HG02852 (cell line): ENCODE data around the gene TMPRSS12.
"Not testable (repeated sequence)": the region's sequence is repeated elsewhere in the genome, so short reads cannot be mapped to it uniquely, and the experiment has no call there.

ENCODE experiments used
- ATAC-seq: cut with Tn5 transposase; IDR thresholded peaks from one replicate; pipeline ENCODE4 v1.9.1; 2021; ENCODE audit warnings: mild to moderate bottlenecking, moderate library complexity; ENCODE audit not compliant: unreplicated experiment

The TMPRSS12 gene

GRCh38 chr12:50855218-50855617, 12.5 kb downstream of the TMPRSS12 start:
- not testable (repeated sequence) for ATAC-seq

- ATAC-seq: not testable (repeated sequence)
Observed at GRCh38 chr12:50855679-50856078, 13.0 kb downstream of the TMPRSS12 start.

GRCh38 chr12:50859621-50860310, 17.0 kb downstream of the TMPRSS12 start:
- ATAC-seq: no peak

GRCh38 chr12:50862316-50862715, 19.6 kb downstream of the TMPRSS12 start:
- no peak for ATAC-seq

GRCh38 chr12:50865266-50865665, 22.5 kb downstream of the TMPRSS12 start:
- ATAC-seq: no peak

GRCh38 chr12:50868881-50869280, 26.2 kb downstream of the TMPRSS12 start:
- not testable (repeated sequence) for ATAC-seq

GRCh38 chr12:50882563-50882962, 39.8 kb downstream of the TMPRSS12 start:
- no peak for ATAC-seq

GRCh38 chr12:50887191-50887590, 44.5 kb downstream of the TMPRSS12 start:
- no peak for ATAC-seq

- ATAC-seq: no peak
Observed at GRCh38 chr12:50888666-50889065, 45.9 kb downstream of the TMPRSS12 start.

- ATAC-seq: no peak
Observed at GRCh38 chr12:50894241-50894640, 51.5 kb downstream of the TMPRSS12 start.

GRCh38 chr12:50901685-50902113, 59.0 kb downstream of the TMPRSS12 start:
- no peak for ATAC-seq

- not testable (repeated sequence) for ATAC-seq
Observed at GRCh38 chr12:50908479-50908878, 65.8 kb downstream of the TMPRSS12 start.

GRCh38 chr12:50912361-50912760, 69.6 kb downstream of the TMPRSS12 start:
- ATAC-seq: not testable (repeated sequence)

- ATAC-seq: no peak
Observed at GRCh38 chr12:50913224-50913623, 70.5 kb downstream of the TMPRSS12 start.

GRCh38 chr12:50914872-50915484, 72.3 kb downstream of the TMPRSS12 start:
- no peak for ATAC-seq

GRCh38 chr12:50916292-50916691, 73.6 kb downstream of the TMPRSS12 start:
- no peak for ATAC-seq

GRCh38 chr12:50918584-50919316, 76.0 kb downstream of the TMPRSS12 start:
- no peak for ATAC-seq

- no peak for ATAC-seq
Observed at GRCh38 chr12:50922820-50923219, 80.1 kb downstream of the TMPRSS12 start.

- ATAC-seq: no peak
Observed at GRCh38 chr12:50923361-50924130, 80.8 kb downstream of the TMPRSS12 start.

- no peak for ATAC-seq
Observed at GRCh38 chr12:50924131-50924438, 81.4 kb downstream of the TMPRSS12 start.
